Adrenal gland (tissue), 12 donors: ENCODE measurements around the gene PRKG1. TPM values are rescaled to one million over a fixed set of nuclear protein-coding genes. Genes with fewer than 3 reads are reported as not detected.
"Not testable (repeated sequence)": the region's sequence is repeated elsewhere in the genome, so short reads cannot be mapped to it uniquely, and the experiment has no call there.

ENCODE experiments used
- DNase-seq, 7 donors: peaks; one replicate each; pipeline ENCODE4 v3.0.0-alpha.2; 2019 to 2020
- H3K27ac ChIP-seq, 5 donors: fragments of 200-600 bp; sonication (generic) in 4 of 5; 1 replicate in 3 of 5; 2 replicates in 2 of 5; pipeline versions ENCODE4 v1.5.1 to v1.8.0; 2016 to 2020; ENCODE audit warnings: mild to moderate bottlenecking in 1 of 5
- H3K27me3 ChIP-seq: fragments of 200-600 bp; 2 replicates; pipeline ENCODE4 v1.8.0; 2021
- H3K36me3 ChIP-seq, 2 donors: fragments of 200-600 bp; replicated peaks in 1 of 2; 1 replicate in 1 of 2; 2 replicates in 1 of 2; pipeline versions ENCODE4 v1.5.1 to v1.8.0; 2018 to 2022
- H3K4me1 ChIP-seq, 2 donors: fragments of 200-600 bp; replicated peaks in 1 of 2; 1 replicate in 1 of 2; 2 replicates in 1 of 2; pipeline versions ENCODE4 v1.5.1 to v1.8.0; 2018 to 2021
- H3K4me3 ChIP-seq, 4 donors: fragments of 200-600 bp; sonication (generic) in 3 of 4; one replicate each; pipeline ENCODE4 v1.5.1; 2016 to 2018
- H3K9me3 ChIP-seq, 3 donors: fragments of 200-600 bp; sonication (generic) in 1 of 3; replicated peaks in 1 of 3; 1 replicate in 2 of 3; 2 replicates in 1 of 3; pipeline versions ENCODE4 v1.5.1 to v1.8.0; 2016 to 2021
- CTCF ChIP-seq, 6 experiments: fragments of 450-650 bp in 4 of 6; fragments of 200-600 bp in 2 of 6; sonication (generic) in 1 of 6; IDR thresholded peaks; 1 replicate in 5 of 6; 2 replicates in 1 of 6; pipeline versions ENCODE4 v1.5.1 to v1.8.0; 2016 to 2021; ENCODE audit warnings: antibody characterized with exemption in 6 of 6, mild to moderate bottlenecking in 2 of 6, moderate library complexity in 1 of 6
- POLR2A ChIP-seq, 2 donors: fragments of 450-650 bp; IDR thresholded peaks; one replicate each; pipeline ENCODE4 v1.6.1; 2017; ENCODE audit warnings: antibody characterized with exemption in 2 of 2, mild to moderate bottlenecking in 2 of 2, moderate library complexity in 1 of 2
- WGBS, 4 donors: extraction: QIAGEN DNeasy Blood & Tissue Kit in 2 of 4; methylation state at CpG; one replicate each; pipeline versions ENCODE4 v1.1.5 to v1.1.7; 2013 to 2017; 5-methylcytosine and 5-hydroxymethylcytosine counted together
- intact Hi-C, 2 donors: fragments of 100-400 bp; cut with DNase I; formaldehyde crosslinking; loops; one replicate each; pipeline versions ENCODE4 v1.14.1 to v1.15.0; 2022 to 2023
- polyA plus RNA-seq, 3 donors: library from polyadenylated mRNA; stranded (reverse); fragments of 200-250 nt in 2 of 3; fragments of 350-450 nt in 1 of 3; fragmentation: Illumina TruSeq in 1 of 3; extraction: RNeasy Lipid Tissue Mini Kit (QIAGEN cat#74804) in 1 of 3; gene quantifications; one replicate each; pipeline ENCODE4 v1.2.3, GENCODE V29; 2013 to 2014
- total RNA-seq, 9 donors: library from RNA; depleted of rRNA in 4 of 9; stranded (reverse); fragments of >200 nt in 4 of 9; fragments of 120-200 nt in 1 of 9; fragmentation: NEBNext Ultra II Directional in 1 of 9; extraction: Animal tissue kit (Norgen Biotek cat#: 25700) in 1 of 9; gene quantifications; one replicate each; pipeline versions ENCODE4 v1.1.0 to v1.2.4, GENCODE V29; 2013 to 2023
- donor health status: healthy with polysubstance abuse.
- donor health status: Bipolar disorder and iron deficiency.
- donor health status: DM: yes; HTN: yes; CAD: no.
- donor health status: DM: no; HTN: no; CAD: no.
- donor health status: DM: no; HTN: no; CAD: no.
- donor health status: DM: yes; HTN: yes; CAD: no.

Gene PRKG1
- total and polyA plus RNA-seq, 12 donors = 6.9 to 104 (median 29.7) TPM

DNA sequence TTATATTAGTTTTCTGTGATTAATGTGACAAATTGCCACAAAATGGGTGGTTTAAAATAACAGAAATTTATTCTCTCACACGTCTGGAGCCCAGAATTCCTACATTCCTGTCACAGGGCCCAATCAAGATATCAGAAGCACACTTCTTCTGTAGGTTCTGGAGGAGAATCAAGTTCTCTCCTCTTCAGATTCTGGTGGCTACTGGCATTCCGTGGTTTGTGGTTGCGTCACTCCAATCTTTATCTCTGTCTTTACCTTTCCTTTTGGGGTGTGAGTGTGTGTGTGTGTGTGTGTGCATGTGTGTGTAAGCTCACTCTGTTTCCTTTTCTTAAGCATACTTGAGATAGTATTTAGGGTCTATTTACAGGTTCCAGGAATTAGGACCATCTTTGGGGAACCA lies 1124.3 kb downstream of the PRKG1 start:
- intact Hi-C loops = no loop called here
- no peaks in the 10 kb centered on the region for H3K4me1 ChIP-seq
- H3K36me3 ChIP-seq = no peaks in the 10 kb centered on the region
- no peak overlapping the region for H3K4me3 ChIP-seq
- no peak for TF ChIP-seq POLR2A (IDR thresholded peaks at IDR 0.05)
- no peak overlapping the region for H3K27ac ChIP-seq
- WGBS, 4 donors = 65 to 77% (median 72%) methylated on average over 3 of the region's 3 CpGs
- DNase-seq = no peak
- no peaks in the 10 kb centered on the region for H3K27me3 ChIP-seq
- no peaks in the 10 kb centered on the region for H3K9me3 ChIP-seq

- WGBS, 4 donors = 84 to 88% (median 85%) methylated on average over 7 of the region's 7 CpGs
- H3K4me3 ChIP-seq, H3K27me3 ChIP-seq, H3K27ac ChIP-seq, H3K4me1 ChIP-seq, DNase-seq, intact Hi-C loops, H3K9me3 ChIP-seq, H3K36me3 ChIP-seq: not testable (repeated sequence)
Observed at GRCh38 chr10:52204906-52205305, 1130.6 kb downstream of the PRKG1 start.

- TF ChIP-seq CTCF (IDR thresholded peaks at IDR 0.05) (no peak), POLR2A (IDR thresholded peaks at IDR 0.05) (no peak)
- no peaks in the 10 kb centered on the region for H3K27me3 ChIP-seq
- no peaks in the 10 kb centered on the region for H3K36me3 ChIP-seq
- H3K9me3 ChIP-seq = no peaks in the 10 kb centered on the region
- no peak overlapping the region for H3K27ac ChIP-seq
- H3K4me3 ChIP-seq = no peak overlapping the region
- DNase-seq = no peak
- intact Hi-C loops = no loop called here
- no peaks in the 10 kb centered on the region for H3K4me1 ChIP-seq
- 93 to 97% (median 94%) methylated on average over 2 of the region's 2 CpGs for WGBS, 4 donors
Observed at GRCh38 chr10:52208365-52208764, 1134.1 kb downstream of the PRKG1 start.

GRCh38 chr10:52210161-52210560 lies 1135.9 kb downstream of the PRKG1 start:
- WGBS, 4 donors = 76 to 89% (median 83%) methylated on average over 6 of the region's 6 CpGs
- H3K4me3 ChIP-seq = no peak overlapping the region
- H3K27ac ChIP-seq = no peak overlapping the region
- intact Hi-C loops = loop anchor here in 1 of 2 donors (5.0 to 10.0 kb wide), 2 partner anchors 818 to 1145 kb away; no protein-coding TSS in a partner anchor
- no peak for DNase-seq
- H3K36me3 ChIP-seq = no peaks in the 10 kb centered on the region
- H3K4me1 ChIP-seq = no peaks in the 10 kb centered on the region
- TF ChIP-seq POLR2A (IDR thresholded peaks at IDR 0.05) (no peak), CTCF (IDR thresholded peaks at IDR 0.05) (no peak)
- H3K27me3 ChIP-seq = no peaks in the 10 kb centered on the region
- H3K9me3 ChIP-seq = no peaks in the 10 kb centered on the region

DNA sequence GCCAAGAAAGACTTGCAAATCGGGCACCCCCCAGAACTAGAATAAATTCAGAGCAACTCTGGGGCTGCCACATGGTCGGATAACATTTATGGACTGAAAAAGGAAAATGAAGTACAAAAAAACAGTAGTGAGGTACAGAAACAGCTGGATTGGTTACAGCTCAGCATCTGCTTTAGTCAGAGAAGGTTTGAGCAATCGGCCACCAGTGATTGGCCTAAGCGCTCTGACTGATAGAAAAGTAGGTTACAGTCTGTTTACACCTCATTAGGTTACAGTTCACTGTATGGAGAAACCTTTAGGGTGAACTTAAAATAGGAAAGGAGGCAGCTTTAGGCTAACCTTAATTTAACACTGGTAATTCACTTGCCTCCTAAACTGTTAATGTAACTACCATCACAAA lies 1137.8 kb downstream of the PRKG1 start:
- peaks cover 0 to 10% of the 10 kb centered on the region in 2 donors for H3K4me1 ChIP-seq
- WGBS, 4 donors = 85 to 93% (median 88%) methylated on average over 4 of the region's 4 CpGs
- no peaks in the 10 kb centered on the region for H3K27me3 ChIP-seq
- H3K36me3 ChIP-seq = no peaks in the 10 kb centered on the region
- H3K9me3 ChIP-seq = no peaks in the 10 kb centered on the region
- intact Hi-C loops = loop anchor here in 1 of 2 donors (5.0 to 10.0 kb wide), 2 partner anchors 820 to 1147 kb away; no protein-coding TSS in a partner anchor
- no peak for DNase-seq
- H3K27ac ChIP-seq = no peak overlapping the region
- H3K4me3 ChIP-seq = no peak overlapping the region
- TF ChIP-seq POLR2A (IDR thresholded peaks at IDR 0.05) (no peak), CTCF (IDR thresholded peaks at IDR 0.05) (no peak)
